Common myeloid progenitor, CD34-positive (primary cell): ENCODE results near the gene CAMSAP3.

Experiments used
- CTCF ChIA-PET: fragments of 350-600 bp; sonication (Branson Sonifier 250); formaldehyde crosslinking; loops from one replicate; lab custom pipeline; 2021; ENCODE audit warnings: antibody characterized with exemption; lab: Charles Lee
- POLR2A ChIA-PET: fragments of 350-600 bp; sonication (Branson Sonifier 250); formaldehyde crosslinking; loops from one replicate; lab custom pipeline; 2021; ENCODE audit warnings: antibody characterized with exemption; lab: Charles Lee
- DNase-seq, 3 donors: peaks; one replicate each; pipeline versions ENCODE4 v3.0.0 to v3.0.0-alpha.2; 2013
- H3K27ac ChIP-seq, 2 experiments: 1 replicate in 1 of 2; 2 replicates in 1 of 2; pipeline ENCODE4 v1.7.0; 2013; ENCODE audit warnings: inconsistent platforms in 2 of 2, low read length in 2 of 2, mild to moderate bottlenecking in 2 of 2, low read depth in 1 of 2, moderate library complexity in 1 of 2; ENCODE audit not compliant: severe bottlenecking in 2 of 2, insufficient read depth in 1 of 2, poor library complexity in 1 of 2
- H3K27me3 ChIP-seq, 5 experiments: replicated peaks in 2 of 5; 1 replicate in 3 of 5; 2 replicates in 2 of 5; pipeline versions ENCODE4 v1.6.1 to v1.7.0; 2013; ENCODE audit warnings: low read length in 4 of 5, mild to moderate bottlenecking in 2 of 5, moderate library complexity in 2 of 5, inconsistent platforms in 1 of 5; ENCODE audit not compliant: insufficient read depth in 5 of 5, control insufficient read depth in 4 of 5
- H3K36me3 ChIP-seq, 4 experiments: 1 replicate in 2 of 4; 2 replicates in 2 of 4; pipeline versions ENCODE4 v1.6.1 to v1.7.0; 2013; ENCODE audit warnings: low read length in 3 of 4, control low read depth in 1 of 4, mild to moderate bottlenecking in 1 of 4; ENCODE audit not compliant: control insufficient read depth in 4 of 4, insufficient read depth in 4 of 4
- H3K4me1 ChIP-seq, 4 experiments: 1 replicate in 3 of 4; 2 replicates in 1 of 4; pipeline versions ENCODE4 v1.6.1 to v1.7.1; 2013; ENCODE audit warnings: low read length in 3 of 4, mild to moderate bottlenecking in 3 of 4, control low read depth in 1 of 4, inconsistent platforms in 1 of 4, moderate library complexity in 1 of 4; ENCODE audit not compliant: control insufficient read depth in 4 of 4, insufficient read depth in 4 of 4; ENCODE audit errors: control extremely low read depth in 1 of 4
- H3K4me3 ChIP-seq, 7 experiments: 1 replicate in 4 of 7; 2 replicates in 3 of 7; pipeline versions ENCODE4 v1.5.1 to v1.7.0; 2013; ENCODE audit warnings: mild to moderate bottlenecking in 7 of 7, low read length in 6 of 7, moderate library complexity in 6 of 7, inconsistent platforms in 2 of 7, low read depth in 2 of 7, control low read depth in 1 of 7; ENCODE audit not compliant: insufficient read depth in 4 of 7, control insufficient read depth in 1 of 7; ENCODE audit errors: extremely low read depth in 1 of 7
- H3K9me3 ChIP-seq, 5 experiments: 1 replicate in 4 of 5; 2 replicates in 1 of 5; pipeline versions ENCODE4 v1.6.1 to v1.7.1; 2013; ENCODE audit warnings: low read length in 4 of 5, mild to moderate bottlenecking in 2 of 5, inconsistent platforms in 1 of 5, low read depth in 1 of 5, moderate library complexity in 1 of 5; ENCODE audit not compliant: control insufficient read depth in 4 of 5, insufficient read depth in 2 of 5; ENCODE audit errors: control extremely low read depth in 1 of 5
- WGBS: methylation state at CpG from one replicate; pipeline ENCODE4 v1.1.5; 2013; ENCODE audit not compliant: insufficient coverage; 5-methylcytosine and 5-hydroxymethylcytosine counted together

The CAMSAP3 gene

GRCh38 chr19:7552781-7553180 lies 42.9 kb upstream of the CAMSAP3 start:
- peaks cover under 1 to 50% (median 32%) of the 10 kb centered on the region in 4 experiments for H3K36me3 ChIP-seq
- 86% methylated on average over 1 of the region's 2 CpGs for WGBS
- no peaks in the 10 kb centered on the region for H3K9me3 ChIP-seq
- no peak overlapping the region for H3K4me3 ChIP-seq
- no peaks in the 10 kb centered on the region for H3K27me3 ChIP-seq
- POLR2A ChIA-PET, result interaction anchor here (0.6 kb wide), 1 partner anchor 579 kb away, joined by 3 read pairs; no protein-coding TSS in a partner anchor
- CTCF ChIA-PET, result interaction anchor here (1.1 kb wide), 1 partner anchor 15 kb away, joined by 4 read pairs; no protein-coding TSS in a partner anchor
- H3K27ac ChIP-seq, result no peak overlapping the region
- DNase-seq, result no peak
- H3K4me1 ChIP-seq, result no peaks in the 10 kb centered on the region

GRCh38 chr19:7554565-7554964 lies 41.1 kb upstream of the CAMSAP3 start:
- Histone ChIP-seq H3K4me3 (no peak overlapping the region), H3K36me3 (peaks cover 2 to 65% (median 46%) of the 10 kb centered on the region in 4 experiments), H3K9me3 (peaks cover 0 to 3% (median 0%) of the 10 kb centered on the region in 5 experiments), H3K27ac (no peak overlapping the region), H3K4me1 (no peaks in the 10 kb centered on the region), H3K27me3 (no peaks in the 10 kb centered on the region)
- ChIA-PET CTCF (no interaction called here), POLR2A (no interaction called here)
- 95% methylated on average over 27 of the region's 28 CpGs for WGBS
- DNase-seq, result no peak

GRCh38 chr19:7554990-7555864 lies 40.4 kb upstream of the CAMSAP3 start:
- Histone ChIP-seq H3K4me3 (no peak overlapping the region), H3K4me1 (no peaks in the 10 kb centered on the region), H3K27ac (no peak overlapping the region), H3K27me3 (no peaks in the 10 kb centered on the region), H3K36me3 (peaks cover 2 to 61% (median 44%) of the 10 kb centered on the region in 4 experiments), H3K9me3 (peaks cover 0 to 3% (median 0%) of the 10 kb centered on the region in 5 experiments)
- POLR2A ChIA-PET, result no interaction called here
- CTCF ChIA-PET, result no interaction called here
- DNase-seq, result no peak
- WGBS, result 95% methylated on average over 47 of the region's 62 CpGs

- WGBS, result 99% methylated on average over 36 of the region's 54 CpGs
- POLR2A ChIA-PET, result interaction anchor here (0.6 kb wide), 1 partner anchor 441 kb away, joined by 9 read pairs; no protein-coding TSS in a partner anchor
- H3K27me3 ChIP-seq, result no peaks in the 10 kb centered on the region
- H3K4me3 ChIP-seq, result no peak overlapping the region
- H3K27ac ChIP-seq, result no peak overlapping the region
- H3K4me1 ChIP-seq, result no peaks in the 10 kb centered on the region
- H3K9me3 ChIP-seq, result peaks cover 0 to 3% (median 0%) of the 10 kb centered on the region in 5 experiments
- peaks cover 2 to 62% (median 40%) of the 10 kb centered on the region in 4 experiments for H3K36me3 ChIP-seq
- CTCF ChIA-PET, result no interaction called here
- no peak for DNase-seq
Observed at GRCh38 chr19:7556696-7557315, 38.9 kb upstream of the CAMSAP3 start.

GRCh38 chr19:7558667-7559066 lies 37.0 kb upstream of the CAMSAP3 start:
- Histone ChIP-seq H3K27me3 (no peaks in the 10 kb centered on the region), H3K9me3 (peaks cover 0 to 3% (median 0%) of the 10 kb centered on the region in 5 experiments), H3K4me1 (no peaks in the 10 kb centered on the region), H3K36me3 (peaks cover 2 to 56% (median 40%) of the 10 kb centered on the region in 4 experiments), H3K4me3 (no peak overlapping the region), H3K27ac (no peak overlapping the region)
- ChIA-PET CTCF (interaction anchor here (0.8 to 1.8 kb wide), 3 partner anchors 8 to 294 kb away, joined by 3 to 8 read pairs (median 3); no protein-coding TSS in a partner anchor), POLR2A (interaction anchor here (0.6 kb wide), 1 partner anchor 258 kb away, joined by 3 read pairs; no protein-coding TSS in a partner anchor)
- 91% methylated on average over 16 of the region's 18 CpGs for WGBS
- DNase-seq, result no peak

GRCh38 chr19:7559102-7559501 lies 36.6 kb upstream of the CAMSAP3 start:
- ChIA-PET POLR2A (no interaction called here), CTCF (interaction anchor here (1.0 to 1.8 kb wide), 3 partner anchors 9 to 294 kb away, joined by 3 to 8 read pairs (median 4); no protein-coding TSS in a partner anchor)
- H3K9me3 ChIP-seq, result peaks cover 0 to 3% (median 0%) of the 10 kb centered on the region in 5 experiments
- DNase-seq, result no peak
- no peaks in the 10 kb centered on the region for H3K4me1 ChIP-seq
- no peak overlapping the region for H3K4me3 ChIP-seq
- 96% methylated on average over 4 of the region's 4 CpGs for WGBS
- H3K27me3 ChIP-seq, result no peaks in the 10 kb centered on the region
- H3K27ac ChIP-seq, result no peak overlapping the region
- H3K36me3 ChIP-seq, result peaks cover 2 to 54% (median 40%) of the 10 kb centered on the region in 4 experiments
